Measurements from ENCODE around the gene CEMIP.

The CEMIP gene

DNA sequence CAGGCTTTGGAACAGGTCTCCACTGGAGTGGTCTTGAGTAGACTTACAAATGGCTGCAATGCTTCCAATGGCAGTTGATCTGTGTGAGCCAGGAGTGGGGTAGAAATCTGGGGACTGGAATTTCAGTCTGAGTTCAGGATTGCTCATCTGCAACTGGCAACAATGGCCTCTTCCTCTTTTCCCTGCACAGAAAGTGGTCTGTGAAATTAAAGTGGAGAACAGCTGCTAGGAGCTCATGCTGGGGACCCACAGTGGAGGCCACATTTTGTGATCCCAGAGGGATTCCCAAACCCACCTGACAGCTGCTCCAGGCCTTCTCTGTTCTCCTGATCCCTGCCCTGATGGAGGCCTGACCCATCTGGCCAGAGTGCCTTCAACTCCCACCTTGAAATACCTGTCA is 49.6 kb downstream of the CEMIP start:
- no peak for DNase-seq

DNA sequence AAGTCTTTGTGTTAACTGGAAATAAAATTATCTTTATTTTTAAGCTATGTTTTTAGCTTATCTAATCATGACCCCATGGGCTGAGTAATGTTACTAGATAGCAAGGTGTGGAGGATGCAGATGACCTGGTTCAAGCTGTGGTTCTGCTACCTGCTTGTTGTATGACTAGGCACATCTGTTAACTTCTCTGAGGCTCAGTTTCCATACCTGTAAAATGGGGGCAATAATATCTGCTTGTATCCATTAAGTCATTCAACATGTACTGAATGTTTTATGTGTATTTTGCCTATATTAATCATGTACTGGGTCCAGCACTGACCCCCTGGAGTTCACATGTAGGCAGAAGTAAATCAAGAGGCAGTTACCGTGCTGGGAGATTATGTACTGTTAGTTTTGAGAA is 51.5 kb downstream of the CEMIP start:
- DNase-seq: no peak

DNA sequence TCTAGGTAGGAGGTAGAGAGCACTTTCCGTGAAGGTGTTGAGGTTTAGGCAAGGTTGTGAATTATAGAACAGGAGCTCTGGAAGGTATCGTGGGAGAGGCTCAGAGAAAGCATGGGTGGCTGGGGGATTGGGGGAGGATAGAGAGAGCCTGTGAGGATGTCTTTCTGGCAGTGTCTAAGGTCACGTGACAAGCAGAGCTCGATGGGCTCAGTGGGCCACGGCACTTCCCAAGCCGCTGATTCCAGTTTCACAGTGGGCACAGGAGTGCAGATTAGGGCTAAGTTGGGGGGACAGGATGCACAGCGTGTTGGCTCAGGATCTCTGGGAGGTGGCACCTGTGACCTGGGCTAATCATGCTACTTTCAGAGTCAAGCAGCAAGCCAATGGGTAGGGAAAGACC is 52.0 kb downstream of the CEMIP start:
- DNase-seq: no peak

DNA sequence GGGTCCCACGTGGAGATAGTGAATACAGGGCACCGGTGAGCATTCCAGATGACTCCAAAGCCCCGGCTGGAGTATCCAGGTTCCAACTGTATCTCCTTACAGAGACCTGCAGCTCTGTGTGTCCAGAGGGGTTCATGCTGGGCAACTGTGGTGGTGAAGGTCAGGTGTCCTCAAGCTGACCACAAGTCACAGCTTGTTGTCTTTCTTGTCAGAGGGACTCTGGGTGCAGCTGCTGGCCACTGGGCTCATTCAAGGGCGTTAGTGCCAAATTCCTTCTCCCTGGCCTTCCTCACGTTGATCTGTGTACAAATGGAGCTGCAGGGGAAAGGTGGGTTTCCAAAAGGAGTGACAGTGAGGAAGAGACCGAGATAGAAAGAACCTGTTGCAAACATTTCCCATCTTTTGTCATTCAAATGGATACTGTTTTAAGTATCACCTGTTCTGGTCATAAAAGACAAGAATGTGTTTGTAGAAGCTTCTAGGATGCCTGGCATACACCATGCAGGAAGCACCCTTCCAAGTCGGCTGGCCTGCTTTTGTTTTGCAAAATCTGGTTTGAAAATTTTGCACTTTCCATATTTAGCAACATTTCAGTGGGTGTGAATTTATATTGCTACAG is 52.5 kb downstream of the CEMIP start:
- no peak for DNase-seq

DNA sequence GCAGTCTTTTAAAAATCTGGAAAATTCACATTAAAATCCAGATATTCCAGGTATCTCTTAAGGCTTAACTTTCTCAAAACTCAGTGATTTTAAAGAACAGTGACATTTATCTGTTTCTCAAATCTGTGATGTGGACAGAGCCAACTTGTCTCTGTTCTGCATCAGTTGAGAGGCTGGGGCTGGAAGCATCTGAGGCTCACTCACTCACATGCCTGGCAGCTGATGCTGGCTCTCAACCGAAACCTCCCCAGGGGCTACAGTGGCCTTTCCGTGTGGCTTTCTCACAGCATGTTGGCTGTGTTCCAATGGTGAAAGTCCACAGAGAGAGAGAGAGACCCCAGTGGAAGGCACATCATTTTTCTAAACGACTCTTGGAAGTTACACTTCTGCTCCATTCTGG is 53.5 kb downstream of the CEMIP start:
- no peak for DNase-seq

DNA sequence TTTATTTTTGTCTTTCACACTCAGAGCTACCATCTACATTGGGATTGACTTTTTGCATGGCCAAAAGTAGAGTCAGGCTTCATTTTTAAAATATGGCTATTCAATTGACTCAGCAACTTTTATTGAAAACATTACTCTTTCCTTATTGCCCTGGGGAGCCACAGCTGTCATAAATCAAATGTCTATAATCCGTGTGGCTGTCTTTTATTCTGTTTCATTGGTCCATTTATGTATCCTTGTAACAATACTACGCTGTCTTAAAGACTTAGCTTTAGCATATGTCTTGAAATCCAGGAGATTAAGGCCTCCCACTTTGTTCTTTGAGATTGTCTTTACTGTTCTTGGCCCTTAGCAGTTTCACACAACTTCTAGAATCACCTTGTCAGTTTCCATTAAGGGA is 55.2 kb downstream of the CEMIP start:
- DNase-seq: no peak

DNA sequence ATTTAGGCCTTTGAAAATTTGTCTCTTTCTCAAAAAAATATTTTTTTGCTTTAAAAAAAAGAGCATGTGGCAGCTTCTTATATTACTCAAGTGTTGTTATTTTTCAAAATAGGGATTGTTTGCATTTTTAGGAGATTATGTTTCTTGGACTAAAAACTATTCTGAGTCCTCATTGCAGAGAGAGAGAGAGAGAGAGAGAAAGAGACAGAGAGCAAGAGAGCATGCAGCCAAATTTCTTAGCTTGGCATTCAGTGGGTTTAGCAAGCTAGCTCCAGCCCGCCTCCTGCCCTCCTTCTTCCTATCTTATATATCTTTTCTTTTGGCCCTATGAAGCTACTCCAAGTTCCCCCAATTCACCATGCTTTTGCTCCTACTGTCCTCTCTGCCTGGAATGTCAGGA is 55.7 kb downstream of the CEMIP start:
- no peak for DNase-seq

DNA sequence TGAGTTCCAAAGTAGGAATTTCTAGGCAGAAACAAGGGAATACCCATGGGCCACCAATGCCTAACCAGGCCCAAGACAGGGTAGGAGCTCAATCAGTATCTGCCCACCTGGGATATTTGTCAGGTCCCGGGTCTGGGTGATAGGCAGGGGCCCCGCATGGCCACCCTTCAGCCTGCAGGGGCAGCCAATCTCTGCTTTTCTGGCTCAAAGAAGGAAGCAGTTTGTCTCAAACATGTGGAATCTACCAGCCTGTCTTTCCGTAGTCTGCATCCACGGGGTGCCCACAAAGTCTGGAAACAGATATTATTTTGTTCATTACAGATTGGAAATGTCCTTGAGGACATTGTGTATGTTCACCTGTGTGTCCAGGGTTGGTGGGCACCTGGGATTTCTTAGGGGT is 56.2 kb downstream of the CEMIP start:
- peak in 1 of 2 experiments; percentile 7 for DNase-seq

DNA sequence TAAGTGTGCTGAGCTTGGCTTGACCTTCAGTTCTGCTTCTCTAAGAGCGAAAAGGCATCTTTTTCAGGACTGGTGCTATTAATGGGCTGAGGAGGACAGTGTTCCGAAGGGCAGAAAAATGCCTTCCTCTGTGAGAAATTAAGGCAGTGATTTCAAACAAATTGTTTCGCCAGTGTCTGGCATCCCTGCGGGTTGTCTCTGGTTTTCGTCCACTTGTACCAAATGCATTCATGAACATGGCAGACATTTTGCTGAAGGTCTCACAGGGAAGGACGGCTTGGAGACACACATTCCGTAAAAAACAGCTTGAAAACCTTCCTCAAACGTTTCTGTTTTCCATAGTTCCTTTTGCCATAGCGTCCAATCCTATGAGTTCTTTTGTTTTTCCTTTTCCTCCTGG is 57.1 kb downstream of the CEMIP start:
- DNase-seq: no peak

DNA sequence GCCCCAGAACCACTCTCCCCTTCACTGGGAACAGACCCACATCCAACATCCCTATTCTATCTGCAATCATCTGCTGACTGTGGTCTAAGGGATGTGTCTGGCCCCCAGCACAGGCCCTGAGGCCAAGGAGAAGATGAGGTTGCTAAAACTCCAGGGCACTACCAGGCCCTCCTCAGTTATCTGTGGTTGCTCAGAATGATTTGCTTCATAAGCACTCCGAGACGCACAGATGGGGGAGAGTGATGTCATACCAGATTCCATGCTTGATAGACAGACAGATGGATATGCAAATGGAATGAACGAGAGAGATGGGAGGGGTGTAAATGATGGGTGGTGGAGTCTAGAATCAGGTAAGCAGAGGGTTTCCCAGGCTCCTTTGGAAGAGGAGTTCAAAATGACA is 57.8 kb downstream of the CEMIP start:
- DNase-seq: no peak

DNA sequence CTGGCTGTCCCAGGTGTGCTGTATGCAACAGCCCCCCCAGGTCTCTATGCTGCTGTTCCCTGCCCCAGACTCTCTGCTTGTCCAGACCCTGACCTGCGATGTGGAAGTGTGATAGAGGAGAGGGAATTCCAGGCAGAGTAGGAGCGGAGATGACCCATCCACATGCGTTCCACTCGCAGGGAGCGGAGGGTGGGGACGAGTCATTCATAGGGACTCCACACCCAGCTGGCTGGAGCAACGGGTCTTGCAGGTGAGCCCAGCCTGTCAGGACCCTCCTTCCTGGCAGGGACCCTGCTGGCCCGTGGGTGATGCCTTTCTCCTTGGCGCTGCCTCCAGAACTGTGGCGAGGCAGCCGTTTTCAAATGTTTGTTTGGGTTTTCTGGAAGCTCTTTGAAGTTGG is 58.8 kb downstream of the CEMIP start:
- no peak for DNase-seq

DNA sequence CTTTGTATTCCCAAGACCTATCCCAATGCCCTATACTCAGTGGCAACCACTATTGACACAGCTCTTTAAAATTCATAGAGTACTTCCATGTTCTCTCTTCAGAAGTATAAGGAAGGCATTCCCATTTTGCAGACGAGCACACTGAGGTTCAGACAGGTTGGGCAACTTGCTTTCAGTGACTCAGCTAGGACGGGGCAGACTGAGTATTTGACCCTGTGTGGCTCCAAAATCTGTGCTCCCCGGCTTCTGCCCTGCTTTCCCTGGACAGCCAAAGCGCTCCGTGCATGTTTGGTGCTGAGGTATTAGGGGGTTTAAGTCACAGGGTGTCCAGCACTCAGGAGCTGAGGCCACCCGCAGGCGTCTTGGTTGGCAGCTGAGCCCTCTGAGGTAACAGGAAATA is 59.5 kb downstream of the CEMIP start:
- DNase-seq: no peak

DNA sequence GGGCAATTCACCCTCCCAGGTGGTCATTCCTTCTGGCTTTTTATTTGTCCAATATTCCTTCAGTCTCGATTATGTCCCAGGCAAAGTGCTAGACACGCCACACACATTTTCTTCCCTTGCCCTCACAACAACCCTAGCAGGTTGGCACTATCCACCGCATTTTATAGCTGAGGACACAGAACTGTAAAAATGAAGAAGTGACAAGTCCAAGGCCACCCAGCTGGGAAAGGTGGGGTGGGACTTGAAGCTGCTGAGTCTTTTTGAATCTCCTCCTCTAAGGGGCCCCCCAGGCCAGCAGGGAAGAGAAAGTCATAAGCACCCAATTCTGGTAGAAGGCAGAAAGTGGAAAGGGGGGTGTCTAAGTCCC is 60.6 kb downstream of the CEMIP start:
- no peak for DNase-seq

DNA sequence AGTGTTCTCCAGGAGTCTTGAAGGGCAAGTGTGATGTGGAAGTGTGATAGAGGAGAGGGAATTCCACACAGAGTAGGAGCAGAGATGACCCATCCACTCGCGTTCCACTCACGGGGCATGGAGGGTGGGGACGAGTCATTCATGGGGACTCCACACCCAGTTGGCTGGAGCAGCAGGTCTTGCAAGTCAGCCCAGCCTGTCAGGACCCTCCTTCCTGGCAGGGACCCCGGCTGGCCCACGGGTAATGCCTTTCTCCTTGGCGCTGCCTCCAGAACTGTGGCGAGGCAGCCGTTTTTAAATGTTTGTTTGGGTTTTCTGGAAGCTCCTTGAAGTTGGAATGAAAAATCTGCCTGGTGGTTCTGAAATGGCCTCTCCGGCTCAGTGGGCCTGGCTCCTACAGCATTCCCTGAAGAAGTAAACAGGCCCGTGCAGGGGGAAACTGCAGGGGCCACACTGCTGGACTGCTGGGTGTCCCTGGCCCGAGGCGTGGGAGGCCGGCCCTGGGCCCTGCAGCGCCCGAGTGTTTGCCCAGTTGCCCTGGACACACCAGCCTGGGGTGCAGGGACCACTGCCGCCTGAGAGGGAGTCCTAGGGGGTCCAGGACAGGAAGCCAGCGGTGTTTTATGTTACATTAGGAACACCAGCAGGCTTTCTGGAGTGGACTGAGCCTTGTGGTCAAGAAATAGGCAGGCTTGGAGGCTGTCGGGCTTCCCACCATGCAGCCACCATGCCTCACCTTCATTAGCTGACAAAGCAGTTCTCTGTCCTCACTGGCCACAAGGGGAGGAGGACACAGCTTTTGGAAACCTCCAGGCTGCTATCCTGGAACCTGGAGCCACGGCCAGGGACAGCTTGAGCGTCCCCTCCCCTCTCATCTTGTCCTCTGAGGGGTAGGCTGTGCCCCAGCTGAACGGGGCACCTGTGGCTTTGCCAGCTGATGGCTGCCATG is 61.3 kb downstream of the CEMIP start:
- DNase-seq: no peak

DNA sequence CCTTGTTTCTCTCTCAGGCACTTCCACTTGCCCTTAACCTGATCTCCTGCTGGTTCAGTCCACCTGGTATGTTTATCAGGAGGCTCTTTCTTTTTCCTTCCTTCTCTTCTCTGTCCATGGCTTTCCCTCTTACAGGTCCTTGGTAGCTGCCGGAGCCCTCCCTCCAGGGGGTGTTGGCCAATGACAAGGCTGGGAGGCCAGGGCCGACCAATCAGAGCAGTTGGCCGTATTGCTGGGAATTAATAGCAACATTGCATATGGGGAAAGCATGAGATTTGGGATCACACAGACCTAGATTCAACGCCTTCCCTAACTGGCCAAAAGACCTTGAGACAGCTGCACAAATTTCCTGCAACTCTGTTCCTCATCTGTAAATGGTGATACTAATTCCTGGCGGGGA is 62.4 kb downstream of the CEMIP start:
- no peak for DNase-seq

DNA sequence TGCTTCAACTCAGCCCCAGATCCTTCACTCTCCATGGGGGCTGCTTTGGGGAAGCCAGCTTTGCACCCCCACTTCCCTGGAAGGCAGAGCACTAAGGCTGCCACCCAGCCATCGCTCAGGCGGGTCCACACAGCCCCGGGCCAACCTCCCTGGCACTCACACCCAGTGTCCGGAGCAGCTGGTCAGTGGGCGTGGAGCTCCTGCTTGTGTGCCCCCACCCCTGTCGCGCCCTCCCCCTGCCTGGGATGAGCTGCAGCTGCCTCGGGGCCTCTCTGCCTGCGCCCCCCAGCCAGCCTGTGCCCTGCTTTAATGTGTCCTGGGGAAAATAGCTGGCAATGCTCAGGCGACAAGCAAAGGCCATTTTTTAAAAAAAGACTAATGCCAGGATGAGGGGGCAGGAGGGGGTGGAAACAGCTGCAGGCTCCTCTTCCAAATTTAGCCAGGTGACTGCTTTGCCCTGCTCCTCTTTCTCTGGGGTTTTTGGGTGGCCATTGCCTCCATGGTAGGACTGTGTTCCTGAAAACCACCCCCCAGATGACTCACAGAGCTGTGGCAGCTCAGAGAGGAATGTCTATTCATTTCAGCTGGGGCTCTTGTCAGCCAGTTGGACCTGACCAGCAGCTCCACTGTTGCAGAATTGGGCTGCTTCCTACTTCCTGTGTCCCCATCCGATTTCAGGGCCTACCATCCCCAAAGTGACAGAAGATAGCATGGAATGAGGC is 65.0 kb downstream of the CEMIP start:
- no peak for DNase-seq

DNA sequence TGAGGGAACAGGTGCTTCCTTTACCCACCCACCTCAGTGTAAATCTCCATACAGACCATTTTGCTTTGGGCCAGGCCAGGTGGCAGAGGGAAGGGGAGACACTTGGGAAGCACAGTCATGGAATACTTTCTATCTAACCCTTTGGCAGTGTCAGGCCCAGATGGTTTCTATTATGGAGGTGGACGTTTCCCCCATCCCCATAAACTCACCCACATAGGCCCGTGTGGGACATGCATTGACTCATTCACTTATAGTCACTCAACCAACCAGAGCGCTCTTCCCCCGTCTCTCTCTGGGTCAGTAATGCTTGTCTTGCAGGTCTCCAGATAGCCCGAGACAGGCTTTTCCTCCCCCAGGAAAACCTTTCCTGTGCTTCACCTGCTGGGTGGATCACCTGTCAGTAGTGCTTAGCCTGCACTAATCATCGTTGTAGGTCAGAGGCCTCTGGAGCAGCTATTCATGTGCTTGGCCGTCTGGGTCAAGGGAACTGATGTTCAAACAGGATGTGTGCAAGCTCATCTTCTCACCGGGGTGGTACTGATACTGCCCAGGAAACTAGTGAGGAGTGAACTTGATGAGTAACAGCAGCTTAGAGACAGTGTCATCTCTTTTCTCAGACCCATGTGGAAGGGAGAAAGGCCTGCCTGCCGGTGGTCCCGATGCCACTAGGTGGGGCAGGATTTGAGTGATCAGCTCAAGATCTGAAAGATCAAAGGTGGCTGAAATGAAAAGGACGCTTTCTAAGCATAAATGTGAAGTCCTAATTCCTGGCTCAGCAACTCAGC is 67.1 kb downstream of the CEMIP start:
- DNase-seq: no peak

DNA sequence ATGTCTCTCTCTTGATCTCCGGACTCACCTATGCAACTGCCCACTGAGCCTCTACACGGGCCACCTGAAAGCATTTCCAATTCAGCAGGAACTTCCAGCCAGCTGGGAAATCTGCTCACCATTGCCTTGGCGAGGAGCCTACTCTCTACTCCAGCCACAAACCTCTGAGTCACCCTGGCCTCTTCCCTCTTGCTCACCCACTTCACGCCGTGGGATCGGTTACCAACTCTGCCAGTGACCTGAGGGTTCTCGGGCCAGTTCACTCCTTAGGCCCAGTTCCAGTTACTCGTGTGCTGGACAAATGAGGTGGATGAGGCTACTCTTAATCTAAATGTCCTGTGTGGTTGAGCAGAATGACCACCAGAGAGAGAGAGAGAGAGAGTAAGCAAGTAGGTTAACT is 70.1 kb downstream of the CEMIP start:
- DNase-seq: no peak

DNA sequence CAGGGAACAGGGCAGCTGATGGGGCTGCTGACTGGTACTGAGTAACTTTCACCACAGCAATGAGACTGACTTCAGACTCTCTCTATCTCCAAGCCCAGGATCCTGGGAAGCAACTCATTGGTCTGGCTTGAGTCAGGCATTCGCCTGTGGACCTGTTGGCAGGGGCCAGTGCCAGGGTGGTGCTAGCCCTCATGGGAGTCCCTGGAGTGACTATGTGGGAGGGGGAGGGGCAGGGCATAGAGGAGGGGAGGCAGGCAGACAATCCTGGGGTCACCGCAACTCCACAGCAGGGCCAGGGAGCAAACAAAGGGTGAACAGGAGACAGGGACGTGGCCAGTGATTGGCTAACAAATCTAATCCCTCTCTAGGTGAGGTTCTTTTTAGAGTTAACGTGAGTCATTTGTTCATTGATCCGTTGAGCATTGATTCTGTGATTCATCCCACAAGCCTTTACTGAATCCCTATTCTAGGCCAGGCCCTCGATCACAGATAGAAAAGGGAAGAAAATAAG is 71.8 kb downstream of the CEMIP start:
- DNase-seq: no peak

DNA sequence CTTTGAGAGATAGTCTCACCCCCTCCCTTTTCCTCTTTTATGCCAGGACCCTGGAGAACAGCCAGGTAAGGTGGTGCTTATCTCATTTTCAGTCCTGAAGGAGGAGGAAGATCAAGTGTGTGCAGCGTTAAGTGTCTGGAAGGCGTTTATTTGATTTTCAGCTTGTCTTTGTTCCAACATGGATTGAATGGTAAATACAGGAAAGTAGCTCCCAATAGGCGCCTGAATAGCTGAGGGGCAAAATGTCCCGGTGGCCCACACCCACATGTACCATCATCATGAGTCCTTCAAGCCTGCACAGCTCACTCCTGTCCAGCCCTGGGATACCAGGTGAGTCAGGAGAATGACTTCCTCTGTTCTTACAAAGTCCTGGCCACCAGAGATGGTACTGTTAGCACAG is 73.5 kb downstream of the CEMIP start:
- no peak for DNase-seq

DNA sequence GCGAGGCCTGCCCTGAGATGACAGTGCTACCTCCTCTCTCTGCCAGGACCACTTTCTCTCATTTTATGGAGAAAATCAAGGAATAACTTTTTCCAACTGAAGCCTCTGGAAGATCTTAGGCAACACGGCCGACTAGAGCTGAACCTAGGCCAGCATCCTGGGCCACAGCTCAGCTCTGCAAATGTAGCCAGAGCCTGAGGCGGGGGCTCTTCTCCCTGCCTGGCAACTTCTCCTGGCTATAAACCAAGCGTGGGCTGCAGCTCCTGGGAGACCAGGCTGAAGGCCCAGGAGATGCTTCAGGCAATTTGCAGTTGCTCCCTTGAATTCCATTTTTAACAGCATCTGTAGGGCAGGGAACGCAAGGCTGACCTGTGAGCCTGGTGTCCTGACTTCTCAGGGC is 74.9 kb downstream of the CEMIP start:
- no peak for DNase-seq

DNA sequence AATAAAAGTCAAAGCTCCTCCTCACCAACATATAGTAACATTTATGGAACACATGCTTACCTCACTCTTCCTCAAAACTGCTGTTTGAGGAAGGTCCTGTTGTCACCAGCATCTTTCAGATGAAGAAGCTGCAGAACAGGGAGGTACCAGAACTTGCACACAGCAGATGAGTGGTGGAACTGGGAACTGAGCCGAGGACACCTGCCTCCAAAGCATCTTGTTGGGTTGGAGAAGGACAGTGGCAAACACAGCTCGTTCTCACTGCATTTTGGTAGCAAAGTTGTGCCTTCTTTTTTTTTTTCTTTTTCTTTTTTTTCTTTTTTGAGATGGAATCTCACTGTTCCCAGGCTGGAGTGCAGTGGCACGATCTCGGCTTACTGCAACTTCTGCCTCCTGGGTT is 76.0 kb downstream of the CEMIP start:
- DNase-seq: no peak

DNA sequence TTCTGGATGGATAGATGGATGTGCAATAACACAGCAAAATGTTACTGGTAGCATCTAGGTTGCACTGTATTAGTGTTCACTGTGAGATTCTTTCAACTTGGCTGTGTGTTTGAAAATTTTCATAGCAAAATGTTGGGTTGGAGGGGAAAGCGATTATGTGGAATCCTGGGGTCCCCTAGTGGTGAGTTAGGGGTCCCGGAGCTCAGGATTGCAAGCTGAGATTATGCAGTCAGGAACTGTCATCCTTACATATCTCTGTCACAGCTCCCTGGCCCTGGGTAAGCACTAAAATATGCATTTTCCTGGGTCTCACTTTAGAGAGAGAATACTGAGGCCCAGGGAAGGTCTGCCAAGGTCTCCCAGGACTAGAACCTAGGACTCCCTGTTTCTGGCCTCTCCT is 77.2 kb downstream of the CEMIP start:
- peak; percentile 19 to 33 for DNase-seq
